ENCODE results near the gene CFAP92. TPM values are rescaled to one million over a fixed set of nuclear protein-coding genes. Genes with fewer than 3 reads are reported as not detected.

Gene CFAP92
- total and polyA plus RNA-seq, 7 donors: under 0.01 to 1.2 (median 0.61) TPM; not detected in 2

DNA sequence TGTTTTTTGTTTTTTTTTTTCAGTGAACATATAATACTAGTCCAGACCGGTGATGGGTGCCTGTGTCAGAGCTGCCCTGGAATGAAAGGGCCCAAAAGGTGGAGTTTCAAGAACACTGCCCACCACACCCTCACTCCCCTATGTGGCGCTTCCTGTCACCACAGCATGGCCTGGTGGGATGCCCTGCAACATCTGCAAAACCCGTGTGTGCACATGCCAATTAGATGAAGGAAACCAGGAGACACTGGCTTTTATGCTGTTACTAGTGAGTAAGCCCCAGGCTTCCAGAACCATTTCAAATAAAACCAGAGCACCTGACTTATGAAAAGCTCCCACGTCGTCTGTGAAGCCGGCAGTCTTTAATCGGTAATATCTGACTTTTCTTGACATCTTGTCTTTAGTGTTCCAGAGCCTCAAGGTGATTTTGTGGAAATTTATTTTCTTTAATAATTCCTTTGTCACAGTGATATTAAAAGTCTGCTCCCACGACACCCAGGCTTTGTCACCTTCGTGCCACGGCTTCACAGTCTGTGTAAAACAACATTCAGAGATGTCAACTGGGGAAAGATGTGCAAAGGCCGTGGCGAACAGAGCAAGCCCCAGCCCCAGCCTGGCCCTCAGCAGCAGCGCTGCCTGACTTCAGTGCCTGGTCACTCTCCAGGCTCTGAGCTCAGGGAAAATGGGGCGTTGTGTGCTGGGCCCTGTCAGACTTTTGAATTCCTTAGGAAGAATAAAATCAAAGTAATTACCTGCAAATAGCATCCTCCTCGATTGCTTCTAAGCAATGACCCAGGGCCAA, 6.4 kb downstream of the CFAP92 start:
- no peaks in the 10 kb centered on the region for H3K27me3 ChIP-seq
- H3K9me3 ChIP-seq: no peaks in the 10 kb centered on the region
- DNase-seq: no peak
- no peaks in the 10 kb centered on the region for H3K36me3 ChIP-seq
- 92 to 93% methylated on average over 15 of the region's 15 CpGs for WGBS, 2 donors
- no peak overlapping the region for H3K27ac ChIP-seq
- intact Hi-C loops (cut with DNase I): no loop called here
- no peak for TF ChIP-seq EP300 (IDR thresholded peaks at IDR 0.05)
- TF ChIP-seq, protein P1, sequence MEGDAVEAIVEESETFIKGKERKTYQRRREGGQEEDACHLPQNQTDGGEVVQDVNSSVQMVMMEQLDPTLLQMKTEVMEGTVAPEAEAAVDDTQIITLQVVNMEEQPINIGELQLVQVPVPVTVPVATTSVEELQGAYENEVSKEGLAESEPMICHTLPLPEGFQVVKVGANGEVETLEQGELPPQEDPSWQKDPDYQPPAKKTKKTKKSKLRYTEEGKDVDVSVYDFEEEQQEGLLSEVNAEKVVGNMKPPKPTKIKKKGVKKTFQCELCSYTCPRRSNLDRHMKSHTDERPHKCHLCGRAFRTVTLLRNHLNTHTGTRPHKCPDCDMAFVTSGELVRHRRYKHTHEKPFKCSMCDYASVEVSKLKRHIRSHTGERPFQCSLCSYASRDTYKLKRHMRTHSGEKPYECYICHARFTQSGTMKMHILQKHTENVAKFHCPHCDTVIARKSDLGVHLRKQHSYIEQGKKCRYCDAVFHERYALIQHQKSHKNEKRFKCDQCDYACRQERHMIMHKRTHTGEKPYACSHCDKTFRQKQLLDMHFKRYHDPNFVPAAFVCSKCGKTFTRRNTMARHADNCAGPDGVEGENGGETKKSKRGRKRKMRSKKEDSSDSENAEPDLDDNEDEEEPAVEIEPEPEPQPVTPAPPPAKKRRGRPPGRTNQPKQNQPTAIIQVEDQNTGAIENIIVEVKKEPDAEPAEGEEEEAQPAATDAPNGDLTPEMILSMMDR (IDR thresholded peaks at IDR 0.05): no peak
- TF ChIP-seq POLR2A (IDR thresholded peaks at IDR 0.05): no peak
- TF ChIP-seq POLR2AphosphoS5 (IDR thresholded peaks at IDR 0.05): no peak
- H3K4me1 ChIP-seq: no peaks in the 10 kb centered on the region
- H3K4me3 ChIP-seq: no peak overlapping the region

DNA sequence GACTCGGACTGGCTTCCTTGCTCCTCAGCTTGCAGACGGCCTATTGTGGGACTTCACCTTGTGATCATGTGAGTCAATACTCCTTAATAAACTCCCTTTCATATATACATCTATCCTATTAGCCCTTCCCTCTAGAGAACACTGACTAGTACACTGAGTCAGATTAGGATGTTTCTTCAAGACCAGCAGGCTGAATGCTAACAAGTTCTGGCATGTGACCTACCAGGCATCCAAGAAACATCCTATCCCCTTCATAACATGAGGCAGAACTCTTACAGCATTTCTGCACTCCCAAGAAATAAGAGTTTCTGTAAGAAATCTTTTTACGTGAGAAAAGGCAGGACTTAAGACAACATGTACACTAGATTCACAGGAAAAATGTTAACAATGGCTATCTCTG, 9.3 kb downstream of the CFAP92 start:
- 91 to 92% methylated on average over 3 of the region's 3 CpGs for WGBS, 2 donors
- H3K36me3 ChIP-seq: no peaks in the 10 kb centered on the region
- H3K4me1 ChIP-seq: no peaks in the 10 kb centered on the region
- no peak overlapping the region for H3K27ac ChIP-seq
- H3K9me3 ChIP-seq: no peaks in the 10 kb centered on the region
- intact Hi-C loops (cut with DNase I): no loop called here
- no peak for TF ChIP-seq POLR2AphosphoS5 (IDR thresholded peaks at IDR 0.05)
- TF ChIP-seq EP300 (IDR thresholded peaks at IDR 0.05): no peak
- TF ChIP-seq, protein P1 (IDR thresholded peaks at IDR 0.05): no peak
- TF ChIP-seq POLR2A (IDR thresholded peaks at IDR 0.05): no peak
- H3K27me3 ChIP-seq: no peaks in the 10 kb centered on the region
- DNase-seq: no peak
- peak overlapping the region in 1 of 4 donors; percentile 8 for H3K4me3 ChIP-seq

DNA sequence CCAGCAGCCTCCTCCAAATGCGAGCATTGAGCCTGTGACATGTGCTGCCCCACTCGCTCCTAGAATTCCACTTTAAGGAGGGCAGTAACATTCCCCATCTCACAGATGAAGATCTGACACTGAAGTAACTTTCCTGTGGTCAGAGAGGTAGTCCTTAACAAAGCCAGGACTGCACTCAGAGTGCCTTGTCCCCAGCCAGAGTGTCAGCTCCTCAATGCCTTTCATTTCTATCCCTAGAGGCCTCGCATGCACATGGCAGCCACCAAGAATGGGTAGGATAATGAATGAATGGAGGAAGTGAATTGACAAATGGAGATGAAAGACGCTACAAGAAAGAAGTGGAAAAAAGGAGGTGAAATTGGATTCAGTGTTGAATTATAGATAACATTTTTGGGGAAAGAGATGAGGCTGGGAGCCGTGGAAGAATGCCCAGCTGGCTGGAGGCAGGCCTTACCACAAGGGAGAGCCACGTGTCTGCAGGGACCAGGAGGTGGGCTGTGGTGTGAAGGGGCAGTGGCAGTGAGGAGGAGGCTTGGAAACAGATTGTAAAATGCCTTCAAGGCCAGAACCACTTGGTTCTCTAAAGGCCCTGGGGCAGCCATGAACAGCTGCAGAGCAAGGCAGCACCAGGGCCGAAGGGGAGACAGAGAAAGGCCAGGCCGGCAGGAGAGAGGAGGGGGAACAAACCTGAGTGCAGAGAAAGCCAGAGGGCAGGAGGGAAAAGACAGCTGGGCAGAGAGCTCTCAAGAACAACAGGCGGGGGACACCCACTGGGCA, 10.4 kb downstream of the CFAP92 start:
- no peaks in the 10 kb centered on the region for H3K36me3 ChIP-seq
- H3K9me3 ChIP-seq: no peaks in the 10 kb centered on the region
- no peak for DNase-seq
- TF ChIP-seq, protein P1 (IDR thresholded peaks at IDR 0.05): no peak
- TF ChIP-seq EP300 (IDR thresholded peaks at IDR 0.05): no peak
- no peaks in the 10 kb centered on the region for H3K27me3 ChIP-seq
- no peak overlapping the region for H3K27ac ChIP-seq
- intact Hi-C loops (cut with DNase I): no loop called here
- no peaks in the 10 kb centered on the region for H3K4me1 ChIP-seq
- H3K4me3 ChIP-seq: no peak overlapping the region
- 88 to 90% methylated on average over 9 of the region's 9 CpGs for WGBS, 2 donors

DNA sequence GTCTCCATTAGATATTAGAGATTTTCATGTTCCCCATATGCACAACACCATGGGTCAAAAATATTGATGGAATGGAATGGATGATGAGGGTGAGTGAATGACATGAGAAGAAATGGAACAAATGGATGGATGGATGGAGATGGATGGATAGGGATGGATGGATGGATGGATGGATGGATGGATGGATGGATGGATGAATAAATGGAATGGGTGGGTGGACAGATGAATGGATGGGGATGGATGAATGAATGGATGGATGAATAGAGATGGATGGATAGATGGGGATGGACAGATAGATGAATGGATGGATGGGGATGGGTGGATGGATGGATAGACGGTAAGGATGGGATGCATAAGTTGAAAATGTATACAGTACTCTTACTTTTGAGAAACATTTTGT, 18.6 kb downstream of the CFAP92 start:
- Histone ChIP-seq H3K4me1 (peaks cover 0 to 22% (median 8%) of the 10 kb centered on the region in 4 donors), H3K36me3 (no peaks in the 10 kb centered on the region), H3K4me3 (no peak overlapping the region), H3K27ac (no peak overlapping the region), H3K9me3 (no peaks in the 10 kb centered on the region), H3K27me3 (no peaks in the 10 kb centered on the region)
- 92 to 98% methylated on average over 1 of the region's 1 CpG for WGBS, 2 donors
- DNase-seq: no peak
- TF ChIP-seq, protein P1 (IDR thresholded peaks at IDR 0.05): no peak
- TF ChIP-seq POLR2AphosphoS5 (IDR thresholded peaks at IDR 0.05): no peak
- no peak for TF ChIP-seq POLR2A (IDR thresholded peaks at IDR 0.05)
- no peak for TF ChIP-seq EP300 (IDR thresholded peaks at IDR 0.05)
- intact Hi-C loops (cut with DNase I): no loop called here

Measured in sigmoid colon (tissue), 7 donors.